Stimulated activated memory B cell treated with anti-CD40 and anti-IgM and Interleukin-4, amounts not matched to agents 10 μg/mL and 1 μg/mL and 100 μg/mL, for 72 hours (primary cell): ENCODE measurements around the gene CRTC1.
"Not testable (repeated sequence)": the region's sequence is repeated elsewhere in the genome, so short reads cannot be mapped to it uniquely, and the experiment has no call there.

ENCODE experiments used
- ATAC-seq: fragments of 150-1000 bp; cut with Tn5 transposase; 2 replicates; pipeline ENCODE4 v1.10.0; 2021
- H3K27ac Mint-ChIP-seq: one replicate; pipeline ENCODE4 v1.8.0; 2022; ENCODE audit warnings: mild to moderate bottlenecking, mixed read lengths
- H3K27me3 Mint-ChIP-seq: one replicate; pipeline ENCODE4 v1.8.0; 2022; ENCODE audit warnings: mixed read lengths
- H3K36me3 Mint-ChIP-seq: one replicate; pipeline ENCODE4 v1.8.0; 2022; ENCODE audit warnings: mixed read lengths
- H3K4me1 Mint-ChIP-seq: one replicate; pipeline ENCODE4 v1.8.0; 2022; ENCODE audit warnings: mixed read lengths
- H3K4me3 Mint-ChIP-seq: one replicate; pipeline ENCODE4 v1.8.0; 2022; ENCODE audit warnings: mild to moderate bottlenecking, moderate library complexity, mixed read lengths
- H3K9me3 Mint-ChIP-seq: one replicate; pipeline ENCODE4 v1.8.0; 2022; ENCODE audit warnings: mixed read lengths

CRTC1 gene

GRCh38 chr19:18716857-18717256 lies 33.4 kb downstream of the CRTC1 start:
- no peaks in the 10 kb centered on the region for H3K27me3 Mint-ChIP-seq
- no peaks in the 10 kb centered on the region for H3K9me3 Mint-ChIP-seq
- H3K36me3 Mint-ChIP-seq, result peaks cover 24% of the 10 kb centered on the region
- ATAC-seq, result no peak
- no peak overlapping the region for H3K4me3 Mint-ChIP-seq
- H3K27ac Mint-ChIP-seq, result no peak overlapping the region
- peaks cover 38% of the 10 kb centered on the region for H3K4me1 Mint-ChIP-seq

- Mint-ChIP-seq H3K4me1 (peaks cover 38% of the 10 kb centered on the region), H3K27me3 (no peaks in the 10 kb centered on the region), H3K36me3 (peaks cover 31% of the 10 kb centered on the region), H3K4me3 (no peak overlapping the region), H3K27ac (no peak overlapping the region), H3K9me3 (no peaks in the 10 kb centered on the region)
- ATAC-seq, result no peak
Observed at GRCh38 chr19:18717601-18718000, 34.1 kb downstream of the CRTC1 start.

GRCh38 chr19:18718015-18718526 lies 34.6 kb downstream of the CRTC1 start:
- peaks cover 34% of the 10 kb centered on the region for H3K36me3 Mint-ChIP-seq
- no peaks in the 10 kb centered on the region for H3K9me3 Mint-ChIP-seq
- H3K4me1 Mint-ChIP-seq, result peaks cover 38% of the 10 kb centered on the region
- no peaks in the 10 kb centered on the region for H3K27me3 Mint-ChIP-seq
- no peak overlapping the region for H3K27ac Mint-ChIP-seq
- H3K4me3 Mint-ChIP-seq, result no peak overlapping the region
- ATAC-seq, result peak; percentile 36

- Mint-ChIP-seq H3K27ac (no peak overlapping the region), H3K36me3 (peaks cover 34% of the 10 kb centered on the region), H3K4me3 (no peak overlapping the region), H3K9me3 (no peaks in the 10 kb centered on the region), H3K4me1 (peaks cover 38% of the 10 kb centered on the region), H3K27me3 (no peaks in the 10 kb centered on the region)
- no peak for ATAC-seq
Observed at GRCh38 chr19:18718846-18719458, 35.5 kb downstream of the CRTC1 start.

GRCh38 chr19:18719541-18719940 lies 36.1 kb downstream of the CRTC1 start:
- H3K36me3 Mint-ChIP-seq, result peaks cover 34% of the 10 kb centered on the region
- H3K4me3 Mint-ChIP-seq, result no peak overlapping the region
- H3K27me3 Mint-ChIP-seq, result no peaks in the 10 kb centered on the region
- no peak for ATAC-seq
- H3K9me3 Mint-ChIP-seq, result no peaks in the 10 kb centered on the region
- H3K27ac Mint-ChIP-seq, result no peak overlapping the region
- H3K4me1 Mint-ChIP-seq, result peaks cover 38% of the 10 kb centered on the region

- Mint-ChIP-seq H3K4me3 (no peak overlapping the region), H3K9me3 (no peaks in the 10 kb centered on the region), H3K27ac (no peak overlapping the region), H3K36me3 (peaks cover 21% of the 10 kb centered on the region), H3K27me3 (no peaks in the 10 kb centered on the region), H3K4me1 (peaks cover 10% of the 10 kb centered on the region)
- ATAC-seq, result no peak
Observed at GRCh38 chr19:18723871-18724377, 40.4 kb downstream of the CRTC1 start.

GRCh38 chr19:18725841-18726770 lies 42.6 kb downstream of the CRTC1 start:
- Mint-ChIP-seq H3K4me1 (peaks cover 10% of the 10 kb centered on the region), H3K9me3 (no peaks in the 10 kb centered on the region), H3K4me3 (no peak overlapping the region), H3K27ac (no peak overlapping the region), H3K36me3 (peaks cover 20% of the 10 kb centered on the region), H3K27me3 (no peaks in the 10 kb centered on the region)
- ATAC-seq, result no peak

GRCh38 chr19:18726846-18727245 lies 43.4 kb downstream of the CRTC1 start:
- H3K27ac Mint-ChIP-seq, result no peak overlapping the region
- no peaks in the 10 kb centered on the region for H3K27me3 Mint-ChIP-seq
- no peak for ATAC-seq
- H3K4me1 Mint-ChIP-seq, result peaks cover 10% of the 10 kb centered on the region
- H3K9me3 Mint-ChIP-seq, result no peaks in the 10 kb centered on the region
- H3K36me3 Mint-ChIP-seq, result peaks cover 18% of the 10 kb centered on the region
- no peak overlapping the region for H3K4me3 Mint-ChIP-seq

GRCh38 chr19:18727602-18728001 lies 44.1 kb downstream of the CRTC1 start:
- not testable (repeated sequence) for ATAC-seq, H3K9me3 Mint-ChIP-seq, H3K4me3 Mint-ChIP-seq, H3K27ac Mint-ChIP-seq, H3K27me3 Mint-ChIP-seq
- H3K36me3 Mint-ChIP-seq, result peaks cover 10% of the 10 kb centered on the region
- H3K4me1 Mint-ChIP-seq, result peaks cover 17% of the 10 kb centered on the region

- peaks cover 18% of the 10 kb centered on the region for H3K4me1 Mint-ChIP-seq
Observed at GRCh38 chr19:18729933-18730530, 46.6 kb downstream of the CRTC1 start.

GRCh38 chr19:18730885-18731513 lies 47.5 kb downstream of the CRTC1 start:
- H3K27me3 Mint-ChIP-seq, result no peaks in the 10 kb centered on the region
- ATAC-seq, result no peak
- peaks cover 7% of the 10 kb centered on the region for H3K36me3 Mint-ChIP-seq
- H3K9me3 Mint-ChIP-seq, result no peaks in the 10 kb centered on the region
- peaks cover 13% of the 10 kb centered on the region for H3K4me1 Mint-ChIP-seq
- no peak overlapping the region for H3K4me3 Mint-ChIP-seq
- H3K27ac Mint-ChIP-seq, result no peak overlapping the region

More at GRCh38 chr19:18729933-18730530, 46.6 kb downstream of the CRTC1 start:
- no peaks in the 10 kb centered on the region for H3K9me3 Mint-ChIP-seq
- peaks cover 7% of the 10 kb centered on the region for H3K36me3 Mint-ChIP-seq
- no peaks in the 10 kb centered on the region for H3K27me3 Mint-ChIP-seq
- no peak overlapping the region for H3K4me3 Mint-ChIP-seq
- ATAC-seq, result no peak
- H3K27ac Mint-ChIP-seq, result no peak overlapping the region

GRCh38 chr19:18731562-18732008 lies 48.1 kb downstream of the CRTC1 start:
- H3K4me3 Mint-ChIP-seq, result no peak overlapping the region
- peaks cover 13% of the 10 kb centered on the region for H3K4me1 Mint-ChIP-seq
- H3K27me3 Mint-ChIP-seq, result no peaks in the 10 kb centered on the region
- H3K27ac Mint-ChIP-seq, result no peak overlapping the region
- ATAC-seq, result no peak
- no peaks in the 10 kb centered on the region for H3K9me3 Mint-ChIP-seq
- peaks cover 7% of the 10 kb centered on the region for H3K36me3 Mint-ChIP-seq

GRCh38 chr19:18733196-18733647 lies 49.7 kb downstream of the CRTC1 start:
- Mint-ChIP-seq H3K4me3 (no peak overlapping the region), H3K9me3 (no peaks in the 10 kb centered on the region), H3K36me3 (peaks cover 7% of the 10 kb centered on the region), H3K27me3 (no peaks in the 10 kb centered on the region), H3K27ac (no peak overlapping the region), H3K4me1 (peaks cover 8% of the 10 kb centered on the region)
- ATAC-seq, result no peak

GRCh38 chr19:18733762-18734332 lies 50.4 kb downstream of the CRTC1 start:
- not testable (repeated sequence) for ATAC-seq, H3K27ac Mint-ChIP-seq, H3K27me3 Mint-ChIP-seq, H3K4me1 Mint-ChIP-seq, H3K36me3 Mint-ChIP-seq, H3K9me3 Mint-ChIP-seq, H3K4me3 Mint-ChIP-seq
